SK-N-SH (cell line): ENCODE data around the gene UBE2U.

Source experiments
- GABPA ChIP-seq: IDR thresholded peaks from 2 replicates; pipeline ENCODE4 v1.4.0; 2012; ENCODE audit warnings: low read depth, mild to moderate bottlenecking
- TF ChIP-seq, protein P1 (sequence below): IDR thresholded peaks from 2 replicates; pipeline ENCODE4 v1.4.0; 2012; ENCODE audit warnings: low read depth

DNA sequence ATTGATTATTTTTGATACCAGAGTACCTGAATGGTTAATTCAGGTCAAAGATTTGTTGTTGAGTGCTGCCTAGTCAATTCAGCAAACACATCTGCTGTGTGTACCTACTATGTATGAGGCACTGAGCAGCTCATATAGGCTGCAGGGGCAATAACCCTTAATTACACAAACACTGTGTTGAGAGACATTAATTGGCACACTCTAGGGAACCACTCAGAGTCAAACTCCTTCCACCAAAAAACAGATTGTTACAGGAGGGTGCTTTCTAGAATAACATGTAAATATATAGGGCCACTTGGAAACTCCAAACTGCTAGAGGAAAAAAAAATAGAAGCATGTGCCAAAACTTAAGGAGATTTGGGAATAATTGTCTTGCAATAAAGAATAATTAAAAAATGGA is 31.3 kb downstream of the UBE2U start:
- TF ChIP-seq GABPA: no peak
- TF ChIP-seq, protein P1, sequence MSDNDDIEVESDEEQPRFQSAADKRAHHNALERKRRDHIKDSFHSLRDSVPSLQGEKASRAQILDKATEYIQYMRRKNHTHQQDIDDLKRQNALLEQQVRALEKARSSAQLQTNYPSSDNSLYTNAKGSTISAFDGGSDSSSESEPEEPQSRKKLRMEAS: no peak
